Left lobe of liver (tissue), 2 donors: ENCODE results near the gene CA5A. TPM values are rescaled to one million over a fixed set of nuclear protein-coding genes. Genes with fewer than 3 reads are reported as not detected.

Experiments
- ATAC-seq: fragments of 200-7000 bp; cut with Tn5 transposase; one replicate; pipeline ENCODE4 v1.9.1; 2020; ENCODE audit warnings: mild to moderate bottlenecking, moderate library complexity
- DNase-seq: peaks from one replicate; pipeline ENCODE4 v3.0.0-alpha.2; 2020; ENCODE audit warnings: low spot score
- total RNA-seq: library from RNA; stranded (reverse); gene quantifications from one replicate; pipeline ENCODE4 v1.2.1, GENCODE V29; 2021
- donor health status: DM: no; HTN: no; CAD: no; lungs with moderate emphysema.
- donor health status: DM: no; HTN: yes; CAD: no.

Gene CA5A
- total RNA-seq, 1 donor from 2014 or later: 35.7 TPM

GRCh38 chr16:87841340-87842208 lies 94.8 kb downstream of the CA5A start:
- peak; percentile 42 for ATAC-seq
- peak; percentile 95 for DNase-seq

GRCh38 chr16:87840271-87840978 lies 95.9 kb downstream of the CA5A start:
- no peak for ATAC-seq
- no peak for DNase-seq

- DNase-seq (peak; percentile 70), ATAC-seq (peak; percentile 3)
These were observed 96.6 kb downstream of the CA5A start for GRCh38 chr16:87839542-87840270.

GRCh38 chr16:87838643-87839541 lies 97.4 kb downstream of the CA5A start:
- ATAC-seq (peak; percentile 48), DNase-seq (peak; percentile 92)

Other genes with a start within 250 kb of the CA5A start
- 17.2 TPM for gene KLHDC4, start 170.5 kb downstream of the CA5A start, total RNA-seq
- gene SLC7A5, start 67.0 kb downstream of the CA5A start, total RNA-seq: 13.4 TPM
- gene BANP, start 14.9 kb upstream of the CA5A start, total RNA-seq: 22.4 TPM